Measurements from ENCODE around the gene KCNQ1. TPM values are rescaled to one million over a fixed set of nuclear protein-coding genes. Genes with fewer than 3 reads are reported as not detected.

Gene KCNQ1
- total RNA-seq, 1 experiment from 2014 or later, result 2.5 TPM

- TF ChIP-seq HMGXB4 (CRISPR knock-in tag; IDR thresholded peaks at IDR 0.05), result no peak
- no peak for TF ChIP-seq NR3C1 (CRISPR knock-in tag; conservative IDR thresholded peaks at IDR 0.05; ENCODE audit: low read depth)
- TF ChIP-seq CDX4 (CRISPR knock-in tag; IDR thresholded peaks at IDR 0.05; ENCODE audit: borderline replicate concordance), result no peak
- no peak for TF ChIP-seq ZBTB21 (CRISPR knock-in tag; IDR thresholded peaks at IDR 0.05; ENCODE audit: borderline replicate concordance)
- TF ChIP-seq RELA (CRISPR knock-in tag; IDR thresholded peaks at IDR 0.05; ENCODE audit: borderline replicate concordance), result no peak
- TF ChIP-seq PRRX2 (CRISPR knock-in tag; IDR thresholded peaks at IDR 0.05), result no peak
Observed at GRCh38 chr11:2666401-2666741, 221.6 kb downstream of the KCNQ1 start (continued).

GRCh38 chr11:2666828-2667570 lies 222.2 kb downstream of the KCNQ1 start:
- no peak overlapping the region for H3K27ac Mint-ChIP-seq
- ChIA-PET CTCF (no interaction called here), POLR2A (no interaction called here)
- peaks cover 33% of the 10 kb centered on the region for H3K27me3 Mint-ChIP-seq (ENCODE audit: low read depth)
- no peaks in the 10 kb centered on the region for H3K4me1 Mint-ChIP-seq
- H3K4me3 Mint-ChIP-seq, result no peak overlapping the region
- DNase-seq (ENCODE audit: low spot score) (no peak), ATAC-seq (no peak)
- H3K36me3 Mint-ChIP-seq, result peaks cover 29% of the 10 kb centered on the region
- TF ChIP-seq ESRRA (CRISPR knock-in tag; IDR thresholded peaks at IDR 0.05; ENCODE audit: borderline replicate concordance), result no peak
- TF ChIP-seq JUN (CRISPR knock-in tag; IDR thresholded peaks at IDR 0.05), result no peak
- TF ChIP-seq ZNF121 (CRISPR knock-in tag; IDR thresholded peaks at IDR 0.05), result no peak
- TF ChIP-seq ZNF263 (CRISPR knock-in tag; IDR thresholded peaks at IDR 0.05; ENCODE audit: low read depth), result no peak
- TF ChIP-seq HMGXB4 (CRISPR knock-in tag; IDR thresholded peaks at IDR 0.05), result no peak
- no peak for TF ChIP-seq NFE2L1 (CRISPR knock-in tag; IDR thresholded peaks at IDR 0.05)
- no peak for TF ChIP-seq CREB1 (CRISPR knock-in tag; IDR thresholded peaks at IDR 0.05)
- no peak for TF ChIP-seq ATF2 (CRISPR knock-in tag; IDR thresholded peaks at IDR 0.05; ENCODE audit: borderline replicate concordance, low read depth)
- TF ChIP-seq USF2 (CRISPR knock-in tag; IDR thresholded peaks at IDR 0.05), result no peak
- TF ChIP-seq ZNF219 (CRISPR knock-in tag; IDR thresholded peaks at IDR 0.05; ENCODE audit: borderline replicate concordance), result no peak
- TF ChIP-seq FOXP1 (CRISPR knock-in tag; IDR thresholded peaks at IDR 0.05; ENCODE audit: borderline replicate concordance), result no peak
- TF ChIP-seq NR3C1 (CRISPR knock-in tag; conservative IDR thresholded peaks at IDR 0.05; ENCODE audit: low read depth), result no peak
- H3K9me3 Mint-ChIP-seq, result peaks cover 4% of the 10 kb centered on the region; the same call in 1 of the 2 replicates

- ChIA-PET CTCF (no interaction called here), POLR2A (no interaction called here)
- ATAC-seq, result no peak
- Mint-ChIP-seq H3K4me3 (no peak overlapping the region), H3K4me1 (no peaks in the 10 kb centered on the region), H3K27me3 (ENCODE audit: low read depth) (peaks cover 28% of the 10 kb centered on the region), H3K36me3 (peaks cover 22% of the 10 kb centered on the region), H3K27ac (no peak overlapping the region), H3K9me3 (no peaks in the 10 kb centered on the region)
- no peak for DNase-seq (ENCODE audit: low spot score)
- no peak for TF ChIP-seq FOXK1 (CRISPR knock-in tag; IDR thresholded peaks at IDR 0.05)
- TF ChIP-seq GABPB1 (CRISPR knock-in tag; IDR thresholded peaks at IDR 0.05), result peak; percentile 88
Observed at GRCh38 chr11:2667940-2668339, 223.1 kb downstream of the KCNQ1 start.

All from WTC11 (cell line).